ENCODE data around the gene ECPAS.
"Not testable (repeated sequence)": the region's sequence is repeated elsewhere in the genome, so short reads cannot be mapped to it uniquely, and the experiment has no call there.

ECPAS gene

GRCh38 chr9:111483858-111484571 is at the start of gene ECPAS:
ECPAS (minus strand) TSS chr9:111484383; CDS start chr9:111472918, 11,465 bp downstream.
- DNase-seq = peak; percentile 88

- no peak for DNase-seq
Measured at GRCh38 chr9:111533099-111533790, 49.1 kb upstream of the ECPAS start.

GRCh38 chr9:111531716-111532115 is 47.5 kb upstream of the ECPAS start:
- DNase-seq = no peak

GRCh38 chr9:111529787-111530186 is 45.6 kb upstream of the ECPAS start:
- DNase-seq = no peak

GRCh38 chr9:111527347-111527746 is 43.2 kb upstream of the ECPAS start:
- no peak for DNase-seq

- DNase-seq = peak; percentile 88
Measured at GRCh38 chr9:111525056-111525977, 41.1 kb upstream of the ECPAS start, which contains the start of gene ZNF483. ZNF483 (plus strand) TSS chr9:111525179; CDS start chr9:111527396, 2,217 bp downstream.

- DNase-seq = no peak
Measured at GRCh38 chr9:111524731-111525055, 40.5 kb upstream of the ECPAS start.

GRCh38 chr9:111516061-111516465 is 31.9 kb upstream of the ECPAS start:
- DNase-seq = no peak

GRCh38 chr9:111514967-111515366 is 30.8 kb upstream of the ECPAS start:
- no peak for DNase-seq

GRCh38 chr9:111511581-111511980 is 27.4 kb upstream of the ECPAS start:
- DNase-seq = not testable (repeated sequence)

- DNase-seq = no peak
Measured at GRCh38 chr9:111502506-111502905, 18.3 kb upstream of the ECPAS start.

GRCh38 chr9:111501648-111502047 is 17.5 kb upstream of the ECPAS start:
- DNase-seq = no peak

GRCh38 chr9:111501005-111501562 is 16.9 kb upstream of the ECPAS start:
- DNase-seq = no peak

- not testable (repeated sequence) for DNase-seq
Measured at GRCh38 chr9:111497196-111497595, 13.0 kb upstream of the ECPAS start.

- DNase-seq = no peak
Measured at GRCh38 chr9:111484572-111484894, 350 bp upstream of the ECPAS start.

GRCh38 chr9:111483439-111483857 is 735 bp downstream of the ECPAS start:
- DNase-seq = peak; percentile 83

GRCh38 chr9:111482694-111483438 is 1.3 kb downstream of the ECPAS start:
- peak; percentile 86 for DNase-seq

- no peak for DNase-seq
Measured at GRCh38 chr9:111481885-111482636, 2.1 kb downstream of the ECPAS start.

GRCh38 chr9:111477677-111478076 is 6.5 kb downstream of the ECPAS start:
- no peak for DNase-seq

GRCh38 chr9:111475195-111475594 is 9.0 kb downstream of the ECPAS start:
- no peak for DNase-seq

GRCh38 chr9:111474385-111474784 is 9.8 kb downstream of the ECPAS start:
- DNase-seq = no peak

Data from activated effector memory CD4-positive, alpha-beta T cell treated with anti-CD3 and anti-CD28 coated beads, Interleukin-2, amount 50 U/mL, for 16 hours (primary cell).